A673 (cell line): ENCODE measurements around the gene C14orf39. TPM values are rescaled to one million over a fixed set of nuclear protein-coding genes. Genes with fewer than 3 reads are reported as not detected.
"Not testable (repeated sequence)": the region's sequence is repeated elsewhere in the genome, so short reads cannot be mapped to it uniquely, and the experiment has no call there.

Experiments used
- BruUV-seq: library from RNA; stranded (reverse); fragments of 400-500 nt; replicated peaks from 2 replicates; lab custom pipeline; 2021; lab: Mats Ljungman, UMichigan
- CTCF ChIA-PET: fragments of 300-600 bp; sonication (Branson Sonifier 250); formaldehyde crosslinking; loops from one replicate; lab custom pipeline; 2022; ENCODE audit warnings: antibody characterized with exemption; lab: Charles Lee
- POLR2A ChIA-PET: fragments of 300-600 bp; sonication (Branson Sonifier 250); formaldehyde crosslinking; loops from one replicate; lab custom pipeline; 2022; ENCODE audit warnings: antibody characterized with exemption; ENCODE audit not compliant: low non-redundant PET; lab: Charles Lee
- DNase-seq: peaks from one replicate; pipeline ENCODE4 v3.0.0-alpha.2; 2015; ENCODE audit warnings: low spot score
- H3K27ac ChIP-seq: fragments of 200-600 bp; sonication (generic); 2 replicates; pipeline ENCODE4 v1.5.1; 2016; ENCODE audit warnings: mixed run types, low read depth, mild to moderate bottlenecking, mixed read lengths, antibody characterized with exemption, low read length; ENCODE audit not compliant: poor library complexity, severe bottlenecking
- H3K27me3 ChIP-seq: fragments of 200-600 bp; sonication (generic); replicated peaks from 2 replicates; pipeline ENCODE4 v1.6.1; 2017; ENCODE audit warnings: mixed run types, low read depth, mild to moderate bottlenecking, mixed read lengths, antibody characterized with exemption, low read length; ENCODE audit not compliant: insufficient read depth, poor library complexity
- H3K36me3 ChIP-seq: fragments of 200-600 bp; sonication (generic); 2 replicates; pipeline ENCODE4 v1.6.1; 2016; ENCODE audit warnings: mixed run types, mild to moderate bottlenecking, mixed read lengths, antibody characterized with exemption, low read length; ENCODE audit not compliant: insufficient read depth, poor library complexity, severe bottlenecking
- H3K4me1 ChIP-seq: fragments of 200-600 bp; sonication (generic); 2 replicates; pipeline ENCODE4 v1.6.1; 2017; ENCODE audit warnings: mixed run types, mild to moderate bottlenecking, mixed read lengths, antibody characterized with exemption, low read length; ENCODE audit not compliant: insufficient read depth, poor library complexity, severe bottlenecking
- H3K4me3 ChIP-seq: fragments of 200-600 bp; sonication (generic); 2 replicates; pipeline ENCODE4 v1.5.1; 2016; ENCODE audit warnings: low read depth, mixed run types, mild to moderate bottlenecking, mixed read lengths, low read length; ENCODE audit not compliant: poor library complexity, severe bottlenecking
- H3K9me3 ChIP-seq: fragments of 200-600 bp; sonication (generic); 2 replicates; pipeline ENCODE4 v1.6.1; 2016; ENCODE audit warnings: mixed run types, low read depth, mild to moderate bottlenecking, mixed read lengths, antibody characterized with exemption, low read length; ENCODE audit not compliant: poor library complexity, severe bottlenecking
- EZH2 ChIP-seq: fragments of 200-600 bp; sonication (generic); IDR thresholded peaks from 2 replicates; pipeline ENCODE4 v1.6.1; 2017; ENCODE audit warnings: borderline replicate concordance, low read depth, mild to moderate bottlenecking, mixed read lengths, antibody characterized with exemption, low read length; ENCODE audit not compliant: poor library complexity, severe bottlenecking
- intact Hi-C: fragments of 100-400 bp; cut with micrococcal nuclease; formaldehyde crosslinking; loops from one replicate; pipeline ENCODE4 v1.10.0; 2022; ENCODE audit not compliant: unreplicated experiment
- total RNA-seq: library from RNA; stranded (reverse); gene quantifications from 2 replicates; pipeline ENCODE4 v1.2.3, GENCODE V29; 2021
- TF ChIP-seq, protein P1 (sequence below): fragments of 300-800, 200-600 bp; sonication (generic); conservative IDR thresholded peaks from 2 replicates; pipeline ENCODE4 v1.5.1; 2017; ENCODE audit warnings: low read depth, mild to moderate bottlenecking, antibody characterized with exemption, low read length, moderate library complexity, mixed read lengths

Gene C14orf39
- total RNA-seq, 1 experiment from 2014 or later, result 3.1 TPM

DNA sequence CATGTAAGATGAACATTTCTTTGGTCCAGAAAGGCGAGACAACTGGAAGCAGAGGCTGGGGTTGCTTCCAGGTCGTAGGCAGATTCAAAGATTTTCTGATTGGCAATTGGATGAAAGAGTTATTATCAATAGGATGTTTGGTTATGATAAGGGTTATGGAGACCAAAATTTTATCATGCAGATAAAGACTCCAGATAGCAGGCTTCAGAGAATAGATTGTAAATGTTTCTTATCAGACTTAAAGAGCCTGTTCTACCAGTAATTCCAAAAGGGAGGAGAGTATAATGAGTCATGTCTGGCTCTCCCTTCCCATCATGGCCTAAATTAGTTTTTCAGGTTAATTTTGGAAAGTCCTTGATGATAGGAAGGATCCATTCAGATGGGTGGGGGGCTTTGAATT, 55.6 kb downstream of the C14orf39 start:
- DNase-seq, result no peak
- Histone ChIP-seq H3K4me3 (no peak overlapping the region), H3K9me3 (no peaks in the 10 kb centered on the region), H3K27ac (no peak overlapping the region), H3K36me3 (no peaks in the 10 kb centered on the region), H3K4me1 (no peaks in the 10 kb centered on the region), H3K27me3 (no peaks in the 10 kb centered on the region)
- ChIA-PET POLR2A (no interaction called here), CTCF (no interaction called here)
- no TSS peak for BruUV-seq
- TF ChIP-seq EZH2, result no peak
- TF ChIP-seq, protein P1, sequence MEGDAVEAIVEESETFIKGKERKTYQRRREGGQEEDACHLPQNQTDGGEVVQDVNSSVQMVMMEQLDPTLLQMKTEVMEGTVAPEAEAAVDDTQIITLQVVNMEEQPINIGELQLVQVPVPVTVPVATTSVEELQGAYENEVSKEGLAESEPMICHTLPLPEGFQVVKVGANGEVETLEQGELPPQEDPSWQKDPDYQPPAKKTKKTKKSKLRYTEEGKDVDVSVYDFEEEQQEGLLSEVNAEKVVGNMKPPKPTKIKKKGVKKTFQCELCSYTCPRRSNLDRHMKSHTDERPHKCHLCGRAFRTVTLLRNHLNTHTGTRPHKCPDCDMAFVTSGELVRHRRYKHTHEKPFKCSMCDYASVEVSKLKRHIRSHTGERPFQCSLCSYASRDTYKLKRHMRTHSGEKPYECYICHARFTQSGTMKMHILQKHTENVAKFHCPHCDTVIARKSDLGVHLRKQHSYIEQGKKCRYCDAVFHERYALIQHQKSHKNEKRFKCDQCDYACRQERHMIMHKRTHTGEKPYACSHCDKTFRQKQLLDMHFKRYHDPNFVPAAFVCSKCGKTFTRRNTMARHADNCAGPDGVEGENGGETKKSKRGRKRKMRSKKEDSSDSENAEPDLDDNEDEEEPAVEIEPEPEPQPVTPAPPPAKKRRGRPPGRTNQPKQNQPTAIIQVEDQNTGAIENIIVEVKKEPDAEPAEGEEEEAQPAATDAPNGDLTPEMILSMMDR, result no peak
- intact Hi-C loops, result no loop called here

DNA sequence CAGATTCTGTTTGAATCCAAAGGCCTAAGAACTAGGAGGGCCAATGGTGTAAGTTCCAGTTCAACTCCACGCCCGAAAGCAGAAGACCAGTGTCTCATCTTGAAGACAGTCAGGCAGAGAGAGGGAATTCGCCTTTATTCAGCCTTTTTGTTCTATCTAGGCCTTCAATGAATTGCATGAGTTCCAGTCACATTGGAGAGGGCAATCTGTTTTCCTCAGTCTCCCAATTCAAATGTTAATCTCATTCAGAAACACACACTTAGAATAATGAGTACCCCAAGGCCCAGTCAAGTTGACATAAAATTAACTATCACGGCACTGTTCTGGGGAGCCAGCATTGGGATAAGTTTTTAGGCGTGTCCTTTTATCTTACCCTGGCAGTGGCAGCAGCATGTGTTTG, 65.8 kb downstream of the C14orf39 start:
- TF ChIP-seq, protein P1, result no peak
- no peak for TF ChIP-seq EZH2
- intact Hi-C loops, result no loop called here
- Histone ChIP-seq H3K36me3 (no peaks in the 10 kb centered on the region), H3K9me3 (no peaks in the 10 kb centered on the region), H3K27me3 (no peaks in the 10 kb centered on the region), H3K4me3 (no peak overlapping the region), H3K4me1 (no peaks in the 10 kb centered on the region), H3K27ac (no peak overlapping the region)
- ChIA-PET CTCF (no interaction called here), POLR2A (no interaction called here)
- DNase-seq, result no peak
- BruUV-seq, result no TSS peak

DNA sequence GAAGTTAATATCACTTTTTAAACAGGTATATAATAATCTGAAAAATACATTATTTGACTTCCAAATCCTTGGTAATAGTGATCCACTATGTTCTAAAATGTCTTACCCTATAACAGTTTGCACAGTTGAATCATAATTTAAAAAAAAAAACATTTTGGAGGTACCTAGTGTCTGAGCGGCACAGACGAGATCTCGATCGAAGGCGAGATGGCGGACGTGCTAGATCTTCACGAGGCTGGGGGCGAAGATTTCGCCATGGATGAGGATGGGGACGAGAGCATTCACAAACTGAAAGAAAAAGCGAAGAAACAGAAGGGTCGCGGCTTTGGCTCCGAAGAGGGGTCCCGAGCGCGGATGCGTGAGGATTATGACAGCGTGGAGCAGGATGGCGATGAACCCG, 88.3 kb downstream of the C14orf39 start:
- POLR2A ChIA-PET, H3K4me3 ChIP-seq, DNase-seq, H3K27me3 ChIP-seq, BruUV-seq, H3K4me1 ChIP-seq, H3K9me3 ChIP-seq, H3K27ac ChIP-seq, CTCF ChIA-PET, H3K36me3 ChIP-seq, intact Hi-C loops: not testable (repeated sequence)

DNA sequence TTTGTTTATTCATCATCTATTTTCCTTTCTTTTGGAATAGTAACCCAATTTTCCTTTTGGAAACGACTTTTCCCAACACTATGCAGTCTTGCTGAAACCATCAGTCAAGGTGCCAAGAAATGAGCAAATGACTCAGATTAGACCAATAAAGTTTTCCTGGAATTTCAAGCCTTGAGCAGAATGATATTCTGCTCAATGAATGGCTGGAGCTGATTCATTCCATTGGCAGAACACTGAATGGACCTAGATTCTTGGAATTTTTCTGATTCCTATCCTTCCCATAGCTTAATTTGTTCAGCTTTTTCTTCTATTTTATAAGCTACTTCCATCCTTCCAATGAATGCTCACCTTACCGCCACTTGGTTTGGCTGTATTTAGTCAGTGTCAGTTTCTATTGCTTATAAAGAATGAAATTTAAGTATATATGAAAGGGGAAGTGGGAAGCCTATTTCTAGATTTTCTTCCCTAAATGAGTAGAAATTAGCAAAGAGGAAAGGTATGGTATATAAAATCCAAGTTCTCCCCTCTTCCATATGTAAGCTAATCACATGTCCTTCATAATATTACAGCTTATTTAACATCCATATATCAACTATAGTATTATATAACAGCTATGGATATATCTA, 89.0 kb downstream of the C14orf39 start:
- H3K27me3 ChIP-seq, result no peaks in the 10 kb centered on the region
- ChIA-PET CTCF (no interaction called here), POLR2A (no interaction called here)
- no peak for DNase-seq
- TF ChIP-seq, protein P1, result no peak
- TF ChIP-seq EZH2, result no peak
- H3K4me3 ChIP-seq, result no peak overlapping the region
- no peaks in the 10 kb centered on the region for H3K36me3 ChIP-seq
- no TSS peak for BruUV-seq
- intact Hi-C loops, result no loop called here
- no peak overlapping the region for H3K27ac ChIP-seq
- H3K9me3 ChIP-seq, result no peaks in the 10 kb centered on the region
- no peaks in the 10 kb centered on the region for H3K4me1 ChIP-seq
